Cerebellar nuclear complex (tissue), 1 donor: ENCODE data around the gene FOXO1.

ENCODE experiments used
- DNase-seq, 2 experiments: peaks; one replicate each; lab custom pipeline; 2025; lab: John Stamatoyannopoulos, UW

Gene FOXO1

DNA sequence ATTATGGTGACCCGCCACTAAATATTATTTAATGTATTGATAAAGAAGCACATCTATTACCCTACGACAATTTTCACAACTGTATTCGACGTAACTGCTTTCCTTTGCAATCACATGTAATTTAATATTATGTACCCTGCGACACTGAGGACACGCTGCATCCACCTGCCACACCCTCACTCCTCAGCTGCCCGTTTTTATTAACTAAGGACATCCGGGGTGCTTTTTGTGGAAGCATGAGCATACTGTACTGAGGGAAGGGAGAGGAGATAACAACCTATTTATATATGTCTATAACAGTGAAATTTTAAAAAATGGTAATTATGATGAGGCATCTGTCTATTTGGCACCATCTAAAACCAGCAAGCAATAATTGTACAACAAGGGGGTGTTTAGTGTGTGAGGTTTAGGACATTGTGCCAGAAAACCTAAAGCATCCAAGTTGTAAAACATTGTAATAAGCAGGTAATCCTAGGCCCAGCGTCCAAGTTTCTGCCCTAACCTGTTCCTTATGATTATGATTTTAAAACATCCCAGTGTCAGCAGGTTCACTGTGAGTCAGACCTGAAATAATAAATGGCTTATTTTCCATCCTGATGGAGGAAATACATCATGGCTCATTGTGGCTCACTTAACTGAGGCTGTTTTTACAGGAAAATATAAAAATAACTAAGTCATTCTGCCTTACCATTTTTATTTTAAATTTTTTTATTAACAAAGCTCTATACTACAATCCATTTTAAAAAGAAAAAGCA, 56.3 kb downstream of the FOXO1 start:
- DNase-seq: no peak

DNA sequence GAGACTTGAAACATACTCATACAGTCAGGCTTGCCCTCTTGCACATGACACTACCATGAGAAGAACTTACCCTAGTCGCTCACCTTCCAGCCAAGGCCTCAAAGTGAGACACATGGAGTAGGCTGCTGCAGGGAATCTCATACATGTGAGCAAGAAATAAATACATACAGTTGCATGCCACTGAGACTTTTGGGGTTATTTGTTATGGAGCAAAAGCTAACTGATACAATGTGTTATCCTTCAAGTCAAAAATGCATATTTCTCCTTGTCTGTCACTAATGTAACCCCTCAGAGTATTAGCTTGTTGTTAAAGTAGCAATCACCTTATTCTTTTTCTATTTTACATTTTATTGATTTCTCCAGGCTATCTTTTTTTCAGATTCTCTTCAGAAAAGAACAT, 58.1 kb downstream of the FOXO1 start:
- DNase-seq: no peak

DNA sequence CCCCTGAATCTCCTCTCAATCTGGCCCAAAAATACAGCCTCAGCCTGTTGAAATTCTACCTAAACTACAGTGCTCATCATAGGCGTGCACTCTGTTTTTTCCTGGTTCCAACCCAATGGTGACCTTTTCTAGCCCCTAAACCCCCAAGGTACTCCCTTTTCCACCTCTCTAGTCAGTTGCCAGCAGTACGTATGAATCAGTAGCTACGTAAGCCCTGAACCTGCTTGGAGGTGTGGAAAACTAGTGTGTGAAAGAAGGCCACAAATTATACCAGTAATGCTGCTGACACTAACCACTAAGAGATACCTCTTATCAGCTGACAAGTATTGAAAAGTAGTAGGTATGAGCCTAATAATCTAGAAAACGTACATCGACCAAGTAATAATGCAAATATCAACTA, 60.9 kb downstream of the FOXO1 start:
- no peak for DNase-seq

DNA sequence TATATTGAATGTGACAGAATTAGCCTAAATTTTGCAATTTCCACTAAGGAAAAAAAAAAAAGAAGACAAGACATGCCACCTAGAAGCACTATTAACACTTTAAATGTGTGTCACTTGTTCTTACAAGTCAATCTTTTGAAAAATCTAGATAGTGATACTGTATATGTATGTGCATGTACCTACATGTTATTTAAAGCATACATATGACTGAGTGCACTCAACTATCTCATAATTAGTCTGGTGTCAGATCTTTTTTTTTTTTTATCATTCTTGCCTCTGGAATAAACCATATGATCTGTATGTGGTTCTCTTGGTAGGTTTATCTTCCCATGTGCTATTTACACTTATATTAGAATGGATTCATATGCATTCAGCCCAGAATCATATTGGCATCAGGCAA, 62.3 kb downstream of the FOXO1 start:
- no peak for DNase-seq

DNA sequence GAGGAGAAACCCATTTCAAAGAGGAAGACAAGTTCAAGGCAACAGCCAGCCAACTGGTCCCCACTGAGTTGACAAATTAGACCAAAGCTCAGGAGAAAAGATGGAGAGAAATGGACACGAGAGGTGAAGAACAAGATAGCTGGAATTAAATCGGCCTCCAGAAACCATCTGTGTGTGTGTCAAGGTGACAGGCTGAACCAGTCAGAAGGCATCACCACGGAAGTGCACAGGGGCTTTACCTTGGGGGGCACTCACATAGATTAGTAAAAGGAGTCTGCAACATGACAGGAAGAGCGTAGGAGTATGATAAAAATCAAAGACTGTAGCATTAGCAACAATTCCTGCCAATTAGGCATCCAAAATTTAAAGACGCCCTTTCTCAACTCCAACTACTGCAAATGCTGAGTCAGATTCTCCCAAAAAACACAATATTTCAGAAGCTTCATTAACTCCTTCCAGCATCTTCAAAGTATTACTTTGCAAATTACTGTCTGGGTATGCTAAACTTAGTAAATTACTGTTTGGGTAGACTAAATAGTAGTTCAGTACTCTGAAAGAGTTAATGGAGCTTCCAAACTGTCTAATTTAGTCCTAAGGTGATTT, 66.2 kb downstream of the FOXO1 start:
- DNase-seq: no peak

DNA sequence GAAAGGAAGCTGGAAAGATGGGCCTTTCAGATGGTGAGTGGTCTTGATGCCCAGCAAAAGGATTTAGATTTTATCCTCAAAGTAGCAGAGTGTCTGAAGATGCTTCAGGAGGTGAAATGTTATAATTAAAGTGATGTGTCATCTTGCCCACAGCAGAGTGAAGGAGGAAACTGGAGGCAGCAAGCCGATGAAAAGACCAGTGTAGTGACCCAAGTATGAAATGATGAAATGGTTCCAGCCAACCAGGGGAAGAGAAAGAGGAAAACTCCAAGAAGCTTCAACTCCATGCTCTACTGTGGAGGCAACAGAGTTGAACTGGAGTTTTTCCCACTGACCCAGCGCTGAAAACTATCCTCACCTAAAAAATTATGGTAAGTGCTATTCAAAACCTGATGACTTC, 66.7 kb downstream of the FOXO1 start:
- no peak for DNase-seq

DNA sequence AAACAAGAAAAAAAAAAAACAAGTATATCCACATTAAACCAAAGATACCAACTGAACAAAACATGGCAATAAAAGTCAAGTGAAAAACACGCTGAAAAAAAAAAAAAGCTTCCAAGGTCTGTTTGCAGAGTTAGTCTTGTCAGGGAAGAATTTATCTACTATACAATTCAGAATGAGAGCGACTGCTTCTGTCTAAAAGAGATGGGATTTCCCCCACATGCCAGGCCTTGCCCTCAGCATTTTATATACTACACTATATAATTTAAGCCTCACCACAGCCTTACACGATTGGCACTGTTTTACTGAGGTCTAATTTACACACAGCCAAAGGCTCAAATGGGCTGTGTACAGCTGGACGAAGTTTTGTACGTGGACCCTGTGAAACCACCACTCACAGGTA, 67.3 kb downstream of the FOXO1 start:
- DNase-seq: no peak

DNA sequence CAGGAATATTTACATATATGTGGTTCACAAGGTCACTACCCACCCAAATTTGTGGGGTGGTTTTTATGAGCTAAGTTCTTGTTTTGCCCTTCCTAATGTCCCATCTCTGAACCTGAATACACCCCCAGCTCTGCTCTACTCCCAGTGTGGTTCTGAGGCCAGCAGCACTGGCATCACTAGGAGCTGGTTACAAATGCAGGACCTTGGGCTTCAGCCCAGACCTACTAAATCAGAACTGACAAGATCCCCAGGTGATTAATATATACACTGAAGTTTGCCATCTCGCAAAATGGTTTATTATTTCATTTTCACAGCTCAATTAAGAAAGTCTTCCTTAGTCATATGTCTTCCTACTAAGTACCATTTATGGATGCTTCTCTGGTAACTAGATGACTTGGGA, 67.9 kb downstream of the FOXO1 start:
- no peak for DNase-seq

DNA sequence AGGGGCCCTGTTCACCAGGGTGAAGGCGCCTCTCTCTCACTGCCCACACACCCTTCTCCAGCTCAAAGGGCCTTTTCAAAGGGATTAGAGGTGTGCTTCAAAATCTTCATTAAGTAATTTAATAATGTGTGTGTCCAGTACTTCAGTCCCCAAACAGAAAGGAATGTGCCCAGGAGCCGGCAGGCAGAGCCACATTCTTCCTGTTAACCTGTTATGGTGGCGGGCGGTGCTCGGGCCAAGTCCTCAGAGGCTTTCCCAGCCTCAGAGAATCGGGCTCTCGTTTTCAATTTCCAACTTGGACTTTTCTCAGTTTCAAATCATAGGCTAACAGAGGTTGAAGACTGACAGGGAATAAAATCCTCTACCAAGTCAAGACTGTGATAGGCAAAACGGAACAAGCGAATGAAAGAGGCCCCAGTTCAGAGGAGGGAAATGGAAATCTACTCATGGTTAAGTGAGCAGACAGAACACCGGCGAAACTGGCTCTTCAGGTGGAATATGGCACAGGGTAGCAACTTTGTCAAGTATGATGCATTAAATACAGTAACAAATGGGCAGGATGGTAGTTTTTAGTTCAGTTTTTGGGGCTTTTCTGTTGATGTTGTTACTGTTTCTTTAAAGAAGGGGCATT, 68.6 kb downstream of the FOXO1 start:
- DNase-seq: no peak

DNA sequence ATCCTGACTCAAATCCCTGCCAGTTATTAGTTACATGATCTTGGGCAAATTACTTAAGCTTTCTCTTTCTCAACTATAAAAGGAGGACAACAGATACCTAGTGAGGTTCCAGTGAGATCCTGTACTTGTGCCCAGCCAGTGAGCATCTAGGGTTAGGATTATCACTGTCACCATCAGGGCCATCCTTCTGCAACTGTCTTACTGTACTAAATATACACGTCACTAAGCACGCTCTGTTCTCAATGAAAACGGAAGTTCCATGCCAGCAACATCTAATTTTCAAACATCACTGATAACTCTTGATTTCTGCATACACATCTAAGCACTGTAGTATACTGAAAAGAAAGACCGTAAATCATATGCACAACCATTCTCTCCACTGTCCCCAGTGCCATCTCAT, 70.0 kb downstream of the FOXO1 start:
- DNase-seq: no peak

DNA sequence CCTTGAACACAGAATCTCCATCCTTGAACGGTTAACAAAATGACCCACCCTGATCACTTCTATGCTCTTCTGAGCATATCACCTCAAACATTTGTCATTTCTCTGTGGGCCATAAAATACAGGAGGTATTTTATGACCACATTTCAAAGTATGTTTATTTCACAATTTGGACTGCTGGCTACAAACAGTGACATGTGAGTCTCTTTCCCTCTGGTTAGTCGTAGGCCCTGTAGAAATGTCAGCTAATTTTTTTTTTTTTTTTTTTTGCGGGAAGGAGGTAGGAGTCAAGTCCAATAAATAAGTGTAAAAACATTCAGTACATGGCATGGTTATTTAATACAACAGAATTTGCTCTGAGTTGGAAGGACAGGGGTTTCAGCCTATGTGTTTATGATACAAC, 70.7 kb downstream of the FOXO1 start:
- DNase-seq: no peak

DNA sequence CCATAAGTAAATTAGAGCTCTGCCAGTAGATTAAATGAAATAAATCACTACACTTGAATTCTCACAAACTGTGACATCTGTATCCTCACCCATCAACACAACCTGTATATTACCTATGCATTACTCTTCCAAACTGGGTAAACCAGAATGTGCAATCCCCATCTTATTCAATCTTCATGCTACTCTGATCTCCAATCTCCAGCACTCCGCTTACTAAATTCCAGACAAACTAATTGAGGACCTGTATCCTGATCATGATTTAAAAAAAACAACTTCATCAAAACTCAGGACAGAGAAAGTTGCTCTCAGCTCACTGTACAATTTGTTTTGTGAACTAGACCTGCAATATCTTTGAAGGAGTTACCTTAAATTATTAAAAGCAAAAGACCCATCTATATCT, 74.4 kb downstream of the FOXO1 start:
- no peak for DNase-seq

DNA sequence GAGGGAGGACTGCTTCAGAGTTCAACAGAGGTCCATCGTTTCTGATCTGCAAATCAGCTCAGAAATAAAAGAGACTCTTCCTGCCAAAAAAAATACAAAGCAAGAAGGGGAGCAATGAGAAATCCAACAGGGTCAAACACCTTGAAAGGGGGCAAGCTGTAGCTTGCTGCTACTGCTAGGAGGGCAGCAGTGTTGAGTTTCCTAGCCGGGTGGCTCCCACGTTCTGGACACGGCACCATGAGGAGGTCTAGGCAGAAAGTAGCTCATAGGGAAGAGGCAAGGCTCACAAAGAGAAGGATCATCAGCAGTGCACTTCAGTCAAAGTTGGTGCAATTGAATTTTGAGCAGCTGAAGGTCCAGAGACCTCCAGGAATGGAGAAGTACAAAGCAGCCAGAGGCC, 75.3 kb downstream of the FOXO1 start:
- DNase-seq: no peak

DNA sequence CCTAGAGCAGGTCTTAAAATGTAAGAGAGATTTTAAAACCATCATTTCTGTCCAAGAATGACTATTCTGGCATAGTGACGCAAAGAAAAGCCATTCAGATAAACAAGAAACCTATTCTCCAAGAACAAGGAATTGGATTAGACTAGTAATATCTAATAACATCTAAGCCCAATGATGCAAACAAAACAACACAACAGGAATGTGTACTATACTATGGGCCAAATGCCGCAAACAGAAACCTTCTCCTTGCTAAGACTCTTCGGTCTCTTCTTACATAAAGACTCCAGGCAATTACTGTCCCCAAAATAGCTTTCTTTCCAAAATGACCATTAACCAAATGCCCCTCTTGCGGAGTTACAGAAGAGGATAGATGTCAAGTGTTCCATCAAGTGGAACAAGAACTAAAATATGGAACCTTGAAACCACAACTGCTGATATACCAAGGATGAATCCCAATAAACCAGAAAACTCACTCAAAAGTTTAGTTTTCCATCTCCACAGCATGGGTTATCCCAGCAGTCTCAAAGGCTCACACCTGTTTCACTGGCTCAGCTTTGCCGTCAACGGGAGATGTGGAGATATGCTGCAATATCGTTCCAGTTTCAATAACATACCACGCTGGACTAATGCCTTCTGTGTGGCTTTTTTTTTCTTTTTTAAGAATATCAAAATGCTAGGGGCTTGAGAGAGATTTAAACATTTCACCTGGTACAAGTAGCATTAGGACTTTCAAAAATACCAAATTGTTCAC, 76.2 kb downstream of the FOXO1 start:
- DNase-seq: no peak

DNA sequence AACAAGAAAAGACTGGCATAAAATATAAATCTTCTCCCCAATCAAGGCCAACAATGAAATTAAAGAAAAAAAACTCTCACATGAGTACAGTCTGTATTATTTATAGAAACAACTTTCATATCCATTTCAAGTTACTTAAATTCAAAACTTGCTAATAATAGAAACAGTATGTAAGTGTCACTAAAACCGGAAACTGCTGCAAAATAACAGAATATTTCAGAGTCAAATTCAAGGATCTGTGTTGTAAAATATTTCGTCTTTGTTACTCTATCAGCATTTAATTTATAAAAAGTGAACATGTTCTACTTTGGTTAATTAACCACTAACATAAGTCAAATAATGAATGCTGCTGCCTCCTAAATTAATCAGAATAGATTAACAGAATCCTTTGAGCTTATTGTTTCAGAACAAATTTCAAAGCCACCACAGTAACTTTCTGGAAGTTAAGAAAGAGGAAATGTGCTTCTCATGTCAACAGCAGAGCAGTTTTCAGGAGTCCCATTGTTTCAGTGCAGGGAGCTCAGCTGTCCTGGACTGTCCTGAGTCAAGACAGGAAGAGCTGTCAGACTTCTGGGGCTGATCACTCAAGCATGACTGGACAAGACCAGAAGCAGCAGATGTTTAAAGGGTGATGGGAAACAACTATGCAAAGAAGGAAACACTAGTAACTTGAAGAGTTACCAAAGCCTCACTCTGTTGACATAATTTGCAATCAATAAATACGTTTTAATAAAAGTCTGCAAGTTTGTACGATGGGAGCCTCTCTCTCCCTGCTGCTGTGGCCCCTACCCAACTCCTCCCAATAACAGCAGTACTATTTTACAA, 76.9 kb downstream of the FOXO1 start:
- DNase-seq: no peak

DNA sequence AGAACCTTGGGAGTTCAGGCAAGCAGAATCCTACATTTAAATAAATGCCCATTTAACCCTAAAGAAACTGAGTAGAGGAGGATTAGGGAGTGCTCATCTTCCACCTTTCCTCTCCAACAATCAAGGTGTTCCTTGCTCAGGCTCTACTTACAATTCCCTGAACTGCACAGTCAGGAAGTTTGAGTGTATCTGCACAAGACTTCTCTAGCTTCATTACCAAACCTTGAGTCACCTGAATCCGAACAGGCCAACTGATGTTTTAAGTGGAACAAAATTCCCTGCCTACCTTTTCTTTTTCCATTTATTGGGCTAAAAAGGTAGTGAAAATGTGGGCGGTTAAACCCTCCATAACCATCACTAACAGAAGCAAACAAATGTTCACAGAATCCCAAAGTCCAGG, 78.3 kb downstream of the FOXO1 start:
- no peak for DNase-seq

DNA sequence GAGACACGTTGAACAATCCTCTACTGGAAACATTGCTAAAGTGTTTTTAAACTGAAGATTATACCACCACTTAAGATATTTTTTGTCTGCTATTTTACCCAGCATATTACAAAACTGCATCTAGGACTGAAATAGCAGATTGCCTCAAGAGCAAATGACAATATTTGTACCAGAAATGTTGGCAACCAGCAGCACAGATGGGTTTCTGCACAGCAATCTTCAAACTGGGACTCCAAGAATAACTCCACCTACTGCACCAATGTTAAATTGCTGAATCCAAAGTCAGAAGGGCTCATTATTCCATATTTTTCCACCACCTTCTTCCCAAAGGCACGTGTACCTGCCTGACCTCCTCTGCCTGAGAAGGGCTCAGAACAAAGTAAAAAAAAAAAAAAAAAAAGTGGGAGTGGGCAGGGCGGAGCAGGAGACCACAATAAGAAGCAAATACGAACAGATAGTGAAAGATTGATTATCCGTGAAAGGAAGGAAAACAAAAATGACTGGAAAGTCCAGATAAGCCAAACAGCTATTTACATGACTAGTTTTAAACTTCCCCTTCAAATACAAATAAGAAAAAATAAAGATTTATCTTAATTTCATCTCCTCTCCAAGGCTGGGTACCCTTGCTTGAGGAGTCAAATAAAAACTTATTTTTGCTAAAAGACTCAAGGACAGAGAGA, 79.4 kb downstream of the FOXO1 start:
- no peak for DNase-seq

DNA sequence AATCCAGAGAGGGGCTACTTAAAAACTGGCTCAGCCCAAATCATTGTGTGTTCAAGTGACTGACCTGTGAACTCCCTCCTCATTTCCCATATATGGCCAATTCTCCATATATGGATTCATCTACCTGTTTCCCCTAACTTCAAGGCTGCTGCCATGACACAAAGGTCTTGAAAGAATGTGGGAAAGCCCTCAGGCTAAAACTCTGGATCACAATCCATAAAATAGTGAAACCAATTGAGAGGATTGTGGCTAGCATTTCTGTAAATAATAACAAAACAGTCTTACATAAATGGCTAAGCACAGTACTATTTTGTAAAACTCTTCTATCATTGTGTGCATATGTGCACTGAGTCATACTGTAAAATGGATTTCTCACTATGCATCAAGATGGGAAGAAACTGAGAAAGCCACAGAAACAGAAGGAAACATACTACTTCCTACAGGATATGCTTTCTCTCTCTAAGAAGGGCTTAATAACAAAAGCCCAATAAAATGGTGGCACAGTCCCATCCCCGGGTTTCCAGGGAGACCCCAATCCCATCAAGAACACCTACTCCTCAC, 80.5 kb downstream of the FOXO1 start:
- no peak for DNase-seq

DNA sequence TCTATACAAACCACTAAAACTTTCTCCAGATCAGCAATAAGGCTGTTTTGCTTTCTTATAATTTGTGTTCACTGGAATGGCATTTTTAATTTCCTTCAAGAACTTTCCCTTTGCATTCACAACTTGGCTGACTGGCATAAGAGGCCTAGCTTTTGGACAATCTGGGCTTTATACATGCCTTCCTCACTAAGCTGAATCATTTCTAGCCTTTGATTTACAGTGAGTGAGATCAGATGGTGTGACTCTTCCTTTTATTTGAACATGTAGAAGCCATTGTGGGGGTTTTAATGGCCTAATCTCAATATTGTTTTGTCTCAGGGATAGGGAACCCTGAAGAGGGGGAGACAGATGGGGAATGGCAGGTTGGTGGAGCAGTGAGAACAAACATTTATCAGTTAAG, 82.7 kb downstream of the FOXO1 start:
- no peak for DNase-seq

DNA sequence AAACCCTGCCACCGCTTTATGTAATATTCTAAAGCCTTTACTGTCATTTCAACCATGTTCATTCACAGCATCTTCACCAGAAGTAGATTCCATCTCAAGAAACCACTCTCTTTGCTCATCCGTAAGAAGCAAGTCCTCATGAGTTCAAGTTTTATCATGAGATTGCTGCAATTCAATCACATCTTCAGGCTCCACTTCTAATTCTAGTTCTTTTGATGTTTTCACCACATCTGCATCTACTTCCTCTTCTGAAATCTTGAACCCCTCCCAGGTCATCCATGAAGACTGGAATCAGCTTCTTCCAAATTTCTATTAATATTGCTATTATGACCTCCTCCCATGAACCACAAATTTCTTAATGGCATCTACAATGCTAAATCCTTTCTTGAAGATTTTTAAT, 83.9 kb downstream of the FOXO1 start:
- DNase-seq: no peak

DNA sequence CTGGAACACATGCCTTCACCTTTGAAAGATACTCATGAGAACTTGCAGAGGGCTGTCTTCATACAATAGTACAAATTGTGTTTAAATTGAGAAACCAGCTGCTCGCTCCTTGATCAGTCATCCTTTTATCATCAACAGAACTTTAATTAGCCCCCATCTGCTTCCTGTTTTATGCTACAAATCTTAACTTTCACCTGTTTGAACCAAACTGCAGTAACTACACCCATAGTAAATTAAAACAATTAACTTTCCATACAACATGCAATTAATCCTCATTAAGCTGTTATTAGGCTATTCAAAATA, 85.2 kb downstream of the FOXO1 start:
- DNase-seq: no peak
